Measurements from ENCODE around the gene SLIT2.

GRCh38 chr4:20265726-20266125, 14.0 kb downstream of the SLIT2 start:
- no peak for TF ChIP-seq CTCF (IDR thresholded peaks at IDR 0.05; ENCODE audit: low read length)
- TF ChIP-seq EZH2 (IDR thresholded peaks at IDR 0.05; ENCODE audit: borderline replicate concordance, low read length): no peak

Measured in OCI-LY1 (cell line).